Measurements from ENCODE around the gene CAD.
"Not testable (repeated sequence)": the region's sequence is repeated elsewhere in the genome, so short reads cannot be mapped to it uniquely, and the experiment has no call there.

Gene CAD

GRCh38 chr2:27268296-27268695 lies 51.1 kb downstream of the CAD start:
- H3K4me1 ChIP-seq (ENCODE audit: control insufficient read depth, low read depth, low read length); H2AK5ac ChIP-seq (ENCODE audit: low read length); H3K9ac ChIP-seq (ENCODE audit: low read length); H3K23ac ChIP-seq (ENCODE audit: low read length); DNase-seq; H3K4me2 ChIP-seq (ENCODE audit: low read length); H3K36me3 ChIP-seq (ENCODE audit: control insufficient read depth, insufficient read depth, low read length); H2BK120ac ChIP-seq (ENCODE audit: low read depth, low read length); H4K8ac ChIP-seq (ENCODE audit: low read depth, low read length); H3K56ac ChIP-seq (ENCODE audit: low read length); H4K5ac ChIP-seq (ENCODE audit: low read length); H2BK15ac ChIP-seq (replicated peaks; ENCODE audit: low read depth); H3K27ac ChIP-seq (ENCODE audit: low read depth, low read length); H3K4ac ChIP-seq (ENCODE audit: low read depth, low read length); H2BK5ac ChIP-seq (ENCODE audit: low read length); H3K18ac ChIP-seq (ENCODE audit: low read length); H3K4me3 ChIP-seq (ENCODE audit: low read length); H3K79me1 ChIP-seq (ENCODE audit: low read length); H3K79me2 ChIP-seq (ENCODE audit: control insufficient read depth, insufficient read depth, low read length): not testable (repeated sequence)
- peaks cover 26% of the 10 kb centered on the region for H3K27me3 ChIP-seq (ENCODE audit: insufficient read depth, low read length, poor library complexity)
- WGBS (ENCODE audit: extremely low coverage, insufficient coverage, low lambda C conversion rate), result no CpG with 5 or more reads among the region's 13 CpGs

GRCh38 chr2:27270131-27270530 lies 53.0 kb downstream of the CAD start:
- H2BK120ac ChIP-seq (ENCODE audit: low read depth, low read length), result no peak overlapping the region
- no peaks in the 10 kb centered on the region for H3K79me1 ChIP-seq (ENCODE audit: low read length)
- H3K56ac ChIP-seq (ENCODE audit: low read length), result no peak overlapping the region
- no peak overlapping the region for H3K4ac ChIP-seq (ENCODE audit: low read depth, low read length)
- no peak overlapping the region for H3K18ac ChIP-seq (ENCODE audit: low read length)
- WGBS (ENCODE audit: extremely low coverage, insufficient coverage, low lambda C conversion rate), result no CpG with 5 or more reads among the region's 3 CpGs
- no peaks in the 10 kb centered on the region for H3K79me2 ChIP-seq (ENCODE audit: control insufficient read depth, insufficient read depth, low read length)
- no peaks in the 10 kb centered on the region for H3K4me1 ChIP-seq (ENCODE audit: control insufficient read depth, low read depth, low read length)
- no peak for DNase-seq
- no peak overlapping the region for H3K23ac ChIP-seq (ENCODE audit: low read length)
- H2AK5ac ChIP-seq (ENCODE audit: low read length), result no peak overlapping the region
- H2BK15ac ChIP-seq (replicated peaks; ENCODE audit: low read depth), result no peak overlapping the region
- H3K27ac ChIP-seq (ENCODE audit: low read depth, low read length), result no peak overlapping the region
- H2BK5ac ChIP-seq (ENCODE audit: low read length), result no peak overlapping the region
- H3K36me3 ChIP-seq (ENCODE audit: control insufficient read depth, insufficient read depth, low read length), result no peaks in the 10 kb centered on the region
- no peak overlapping the region for H3K4me2 ChIP-seq (ENCODE audit: low read length)
- H3K4me3 ChIP-seq (ENCODE audit: low read length), result no peak overlapping the region
- no peak overlapping the region for H4K8ac ChIP-seq (ENCODE audit: low read depth, low read length)
- peaks cover 11% of the 10 kb centered on the region for H3K27me3 ChIP-seq (ENCODE audit: insufficient read depth, low read length, poor library complexity)
- no peak overlapping the region for H3K9ac ChIP-seq (ENCODE audit: low read length)
- H4K5ac ChIP-seq (ENCODE audit: low read length), result no peak overlapping the region

- H2BK5ac ChIP-seq (ENCODE audit: low read length), result no peak overlapping the region
- no peak overlapping the region for H2BK120ac ChIP-seq (ENCODE audit: low read depth, low read length)
- H3K27ac ChIP-seq (ENCODE audit: low read depth, low read length), result no peak overlapping the region
- H3K9ac ChIP-seq (ENCODE audit: low read length), result no peak overlapping the region
- H3K27me3 ChIP-seq (ENCODE audit: insufficient read depth, low read length, poor library complexity), result peaks cover 6% of the 10 kb centered on the region
- H3K79me2 ChIP-seq (ENCODE audit: control insufficient read depth, insufficient read depth, low read length), result no peaks in the 10 kb centered on the region
- H3K4me2 ChIP-seq (ENCODE audit: low read length), result no peak overlapping the region
- H4K8ac ChIP-seq (ENCODE audit: low read depth, low read length), result no peak overlapping the region
- H2BK15ac ChIP-seq (replicated peaks; ENCODE audit: low read depth), result no peak overlapping the region
- H3K4me3 ChIP-seq (ENCODE audit: low read length), result no peak overlapping the region
- H3K18ac ChIP-seq (ENCODE audit: low read length), result no peak overlapping the region
- H3K4ac ChIP-seq (ENCODE audit: low read depth, low read length), result no peak overlapping the region
- H3K36me3 ChIP-seq (ENCODE audit: control insufficient read depth, insufficient read depth, low read length), result no peaks in the 10 kb centered on the region
- no peak overlapping the region for H2AK5ac ChIP-seq (ENCODE audit: low read length)
- H3K56ac ChIP-seq (ENCODE audit: low read length), result no peak overlapping the region
- H3K23ac ChIP-seq (ENCODE audit: low read length), result no peak overlapping the region
- H3K4me1 ChIP-seq (ENCODE audit: control insufficient read depth, low read depth, low read length), result no peaks in the 10 kb centered on the region
- no peak for DNase-seq
- no CpG with 5 or more reads among the region's 2 CpGs for WGBS (ENCODE audit: extremely low coverage, insufficient coverage, low lambda C conversion rate)
- H3K79me1 ChIP-seq (ENCODE audit: low read length), result no peaks in the 10 kb centered on the region
- no peak overlapping the region for H4K5ac ChIP-seq (ENCODE audit: low read length)
Measured at GRCh38 chr2:27270670-27271069, 53.5 kb downstream of the CAD start.

GRCh38 chr2:27271631-27272340 lies 54.6 kb downstream of the CAD start:
- no peaks in the 10 kb centered on the region for H3K36me3 ChIP-seq (ENCODE audit: control insufficient read depth, insufficient read depth, low read length)
- H2BK120ac ChIP-seq (ENCODE audit: low read depth, low read length), result no peak overlapping the region
- no peaks in the 10 kb centered on the region for H3K79me1 ChIP-seq (ENCODE audit: low read length)
- no CpG with 5 or more reads among the region's 11 CpGs for WGBS (ENCODE audit: extremely low coverage, insufficient coverage, low lambda C conversion rate)
- no peak overlapping the region for H4K5ac ChIP-seq (ENCODE audit: low read length)
- H3K4ac ChIP-seq (ENCODE audit: low read depth, low read length), result no peak overlapping the region
- H3K27ac ChIP-seq (ENCODE audit: low read depth, low read length), result no peak overlapping the region
- no peaks in the 10 kb centered on the region for H3K4me1 ChIP-seq (ENCODE audit: control insufficient read depth, low read depth, low read length)
- no peak overlapping the region for H3K4me3 ChIP-seq (ENCODE audit: low read length)
- no peak overlapping the region for H4K8ac ChIP-seq (ENCODE audit: low read depth, low read length)
- no peak overlapping the region for H3K18ac ChIP-seq (ENCODE audit: low read length)
- peak overlapping the region; percentile 51 for H3K56ac ChIP-seq (ENCODE audit: low read length)
- peaks cover 4% of the 10 kb centered on the region for H3K27me3 ChIP-seq (ENCODE audit: insufficient read depth, low read length, poor library complexity)
- H3K4me2 ChIP-seq (ENCODE audit: low read length), result no peak overlapping the region
- peak; percentile 83 for DNase-seq
- H2BK5ac ChIP-seq (ENCODE audit: low read length), result no peak overlapping the region
- H3K79me2 ChIP-seq (ENCODE audit: control insufficient read depth, insufficient read depth, low read length), result no peaks in the 10 kb centered on the region
- H2BK15ac ChIP-seq (replicated peaks; ENCODE audit: low read depth), result no peak overlapping the region
- H3K23ac ChIP-seq (ENCODE audit: low read length), result no peak overlapping the region
- no peak overlapping the region for H3K9ac ChIP-seq (ENCODE audit: low read length)
- H2AK5ac ChIP-seq (ENCODE audit: low read length), result no peak overlapping the region

GRCh38 chr2:27272537-27273522 lies 55.7 kb downstream of the CAD start:
- not testable (repeated sequence) for H3K56ac ChIP-seq (ENCODE audit: low read length); H4K5ac ChIP-seq (ENCODE audit: low read length); H3K27ac ChIP-seq (ENCODE audit: low read depth, low read length); H2BK120ac ChIP-seq (ENCODE audit: low read depth, low read length); H2BK5ac ChIP-seq (ENCODE audit: low read length); H2BK15ac ChIP-seq (replicated peaks; ENCODE audit: low read depth); H3K23ac ChIP-seq (ENCODE audit: low read length); H3K9ac ChIP-seq (ENCODE audit: low read length); H3K4ac ChIP-seq (ENCODE audit: low read depth, low read length); H2AK5ac ChIP-seq (ENCODE audit: low read length); H3K36me3 ChIP-seq (ENCODE audit: control insufficient read depth, insufficient read depth, low read length); DNase-seq; H3K79me2 ChIP-seq (ENCODE audit: control insufficient read depth, insufficient read depth, low read length); H3K27me3 ChIP-seq (ENCODE audit: insufficient read depth, low read length, poor library complexity); H3K18ac ChIP-seq (ENCODE audit: low read length); H3K4me2 ChIP-seq (ENCODE audit: low read length); H4K8ac ChIP-seq (ENCODE audit: low read depth, low read length); H3K4me3 ChIP-seq (ENCODE audit: low read length); H3K4me1 ChIP-seq (ENCODE audit: control insufficient read depth, low read depth, low read length); H3K79me1 ChIP-seq (ENCODE audit: low read length)
- no CpG with 5 or more reads among the region's 15 CpGs for WGBS (ENCODE audit: extremely low coverage, insufficient coverage, low lambda C conversion rate)

All from mesendoderm (in vitro differentiated cells).